Immature natural killer cell (primary cell): ENCODE data around the gene ST6GALNAC5. TPM values are rescaled to one million over a fixed set of nuclear protein-coding genes. Genes with fewer than 3 reads are reported as not detected.

Experiments
- DNase-seq, 3 donors: peaks; one replicate each; pipeline ENCODE4 v3.0.0; 2022; ENCODE audit warnings: mixed read lengths in 1 of 3
- H3K27ac Mint-ChIP-seq, 6 donors: one replicate each; pipeline ENCODE4 v1.8.0; 2020; ENCODE audit warnings: mixed read lengths in 6 of 6, mild to moderate bottlenecking in 5 of 6, inconsistent platforms in 4 of 6, moderate library complexity in 3 of 6
- H3K27me3 Mint-ChIP-seq, 3 donors: one replicate each; pipeline ENCODE4 v1.8.0; 2020 to 2021; ENCODE audit warnings: low read depth in 3 of 3, mild to moderate bottlenecking in 3 of 3, mixed read lengths in 3 of 3, moderate library complexity in 3 of 3, inconsistent platforms in 1 of 3
- H3K36me3 Mint-ChIP-seq, 3 donors: one replicate each; pipeline ENCODE4 v1.8.0; 2020; ENCODE audit warnings: mixed read lengths in 3 of 3, inconsistent platforms in 2 of 3, mild to moderate bottlenecking in 2 of 3
- H3K4me1 Mint-ChIP-seq, 2 donors: one replicate each; pipeline ENCODE4 v1.8.0; 2020; ENCODE audit warnings: inconsistent platforms in 2 of 2, mild to moderate bottlenecking in 2 of 2, mixed read lengths in 2 of 2, moderate library complexity in 1 of 2
- H3K4me3 Mint-ChIP-seq, 5 donors: one replicate each; pipeline ENCODE4 v1.8.0; 2020; ENCODE audit warnings: mild to moderate bottlenecking in 5 of 5, mixed read lengths in 5 of 5, inconsistent platforms in 3 of 5, moderate library complexity in 3 of 5
- H3K9me3 Mint-ChIP-seq, 6 donors: one replicate each; pipeline ENCODE4 v1.8.0; 2020; ENCODE audit warnings: mild to moderate bottlenecking in 6 of 6, mixed read lengths in 6 of 6, inconsistent platforms in 4 of 6, moderate library complexity in 3 of 6
- polyA plus RNA-seq, 3 donors: library from polyadenylated mRNA; unstranded; fragments of 300-500 nt; fragmentation: Illumina TruSeq; gene quantifications; one replicate each; pipeline ENCODE4 v1.2.3, GENCODE V29; 2021

Gene ST6GALNAC5
- polyA plus RNA-seq, 3 donors from 2014 or later: not detected

DNA sequence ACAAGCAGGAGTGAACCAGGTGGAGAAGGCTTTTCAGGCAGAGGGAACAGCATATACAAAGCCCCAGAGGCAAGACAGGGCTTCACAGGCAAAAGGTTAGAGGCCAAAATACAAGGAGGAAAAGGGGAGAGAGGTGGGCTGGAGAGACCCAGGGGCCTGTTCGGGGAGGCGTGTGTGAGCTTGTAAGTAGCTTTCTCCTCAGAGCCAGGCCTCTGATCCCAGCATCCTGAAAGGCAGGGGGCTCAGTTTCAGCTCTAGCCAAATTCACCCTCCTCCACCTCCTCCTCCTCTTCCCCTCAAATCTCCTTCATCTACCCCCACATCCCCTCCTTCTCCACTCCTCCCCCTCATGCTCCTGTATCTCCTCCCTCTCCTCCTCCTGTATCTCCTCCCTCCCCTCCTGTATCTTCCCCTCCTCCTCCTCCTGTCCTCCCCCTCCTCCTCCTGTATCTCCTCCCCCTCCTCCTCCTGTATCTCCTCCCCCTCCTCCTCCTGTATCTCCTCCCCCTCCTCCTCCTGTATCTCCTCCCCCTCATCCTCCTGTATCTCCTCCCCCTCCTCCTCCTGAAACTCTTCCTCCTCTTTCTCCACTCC is 148.6 kb downstream of the ST6GALNAC5 start:
- Mint-ChIP-seq H3K9me3 (no peaks in the 10 kb centered on the region), H3K4me1 (no peaks in the 10 kb centered on the region), H3K27ac (no peak overlapping the region), H3K4me3 (no peak overlapping the region), H3K27me3 (peaks cover 0 to 3% (median 2%) of the 10 kb centered on the region in 3 donors), H3K36me3 (no peaks in the 10 kb centered on the region)
- DNase-seq: no peak

GRCh38 chr1:77016386-77016985 is 149.2 kb downstream of the ST6GALNAC5 start:
- Mint-ChIP-seq H3K4me1 (no peaks in the 10 kb centered on the region), H3K27ac (no peak overlapping the region), H3K36me3 (no peaks in the 10 kb centered on the region), H3K27me3 (peaks cover 0 to 4% (median 2%) of the 10 kb centered on the region in 3 donors), H3K4me3 (no peak overlapping the region), H3K9me3 (no peaks in the 10 kb centered on the region)
- DNase-seq: no peak

GRCh38 chr1:77018311-77018710 is 151.0 kb downstream of the ST6GALNAC5 start:
- H3K36me3 Mint-ChIP-seq: no peaks in the 10 kb centered on the region
- H3K4me3 Mint-ChIP-seq: no peak overlapping the region
- H3K27me3 Mint-ChIP-seq: peaks cover 0 to 5% (median 2%) of the 10 kb centered on the region in 3 donors
- H3K9me3 Mint-ChIP-seq: no peaks in the 10 kb centered on the region
- DNase-seq: no peak
- H3K27ac Mint-ChIP-seq: no peak overlapping the region
- no peaks in the 10 kb centered on the region for H3K4me1 Mint-ChIP-seq

DNA sequence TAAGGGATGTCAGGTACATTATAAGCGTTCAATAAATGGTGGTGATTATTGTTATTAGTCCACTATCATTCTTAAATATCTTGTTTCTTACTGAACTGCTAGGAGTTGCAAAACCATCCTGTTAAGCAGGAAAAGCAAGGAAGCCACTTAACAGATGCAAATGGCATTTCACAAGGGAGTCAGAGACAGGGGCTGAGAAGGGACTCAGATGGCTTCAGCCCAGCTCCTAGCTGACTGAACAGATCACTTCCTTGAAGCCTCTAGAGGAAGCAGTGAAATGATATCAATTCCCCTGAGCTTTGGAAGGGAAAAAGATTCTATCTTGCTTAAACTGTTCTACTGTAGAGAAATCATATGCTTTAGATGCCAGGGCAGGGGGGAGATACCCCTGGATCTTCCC is 151.5 kb downstream of the ST6GALNAC5 start:
- H3K9me3 Mint-ChIP-seq: no peaks in the 10 kb centered on the region
- no peak overlapping the region for H3K27ac Mint-ChIP-seq
- H3K27me3 Mint-ChIP-seq: peaks cover 0 to 5% (median 2%) of the 10 kb centered on the region in 3 donors
- H3K4me1 Mint-ChIP-seq: no peaks in the 10 kb centered on the region
- DNase-seq: no peak
- H3K36me3 Mint-ChIP-seq: no peaks in the 10 kb centered on the region
- no peak overlapping the region for H3K4me3 Mint-ChIP-seq

- Mint-ChIP-seq H3K9me3 (peaks cover 0 to 2% (median 0%) of the 10 kb centered on the region in 6 donors), H3K27me3 (peaks cover 0 to 6% (median 4%) of the 10 kb centered on the region in 3 donors), H3K4me3 (no peak overlapping the region), H3K4me1 (no peaks in the 10 kb centered on the region), H3K27ac (no peak overlapping the region), H3K36me3 (no peaks in the 10 kb centered on the region)
- DNase-seq: no peak
Observed at GRCh38 chr1:77021732-77022131, 154.5 kb downstream of the ST6GALNAC5 start.

- no peak overlapping the region for H3K4me3 Mint-ChIP-seq
- DNase-seq: no peak
- H3K9me3 Mint-ChIP-seq: peaks cover 0 to 5% (median 0%) of the 10 kb centered on the region in 6 donors
- H3K4me1 Mint-ChIP-seq: no peaks in the 10 kb centered on the region
- peaks cover 0 to 8% (median 2%) of the 10 kb centered on the region in 3 donors for H3K27me3 Mint-ChIP-seq
- H3K27ac Mint-ChIP-seq: no peak overlapping the region
- no peaks in the 10 kb centered on the region for H3K36me3 Mint-ChIP-seq
Observed at GRCh38 chr1:77024500-77024899, 157.2 kb downstream of the ST6GALNAC5 start.

DNA sequence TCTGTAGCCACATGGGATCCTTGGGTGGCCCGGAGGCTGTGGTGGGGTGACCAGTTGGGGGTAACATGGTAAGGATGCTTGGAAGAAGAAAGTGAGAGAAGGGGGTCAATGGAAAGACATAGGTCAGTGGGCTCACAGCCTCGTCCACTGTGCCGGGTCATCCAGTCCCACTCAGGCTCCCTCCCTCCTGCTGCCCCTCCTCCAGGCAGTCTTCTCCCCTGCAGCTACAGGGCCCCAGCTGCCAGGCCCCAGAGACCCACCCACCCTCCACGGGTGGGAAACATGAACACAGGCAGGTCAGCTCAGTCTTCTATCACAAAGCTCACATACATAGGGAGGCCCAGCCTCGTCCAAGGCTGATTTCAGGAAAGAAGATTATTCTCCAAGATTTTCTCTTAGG is 158.3 kb downstream of the ST6GALNAC5 start:
- no peak for DNase-seq
- H3K9me3 Mint-ChIP-seq: peaks cover 0 to 5% (median 0%) of the 10 kb centered on the region in 6 donors
- no peaks in the 10 kb centered on the region for H3K36me3 Mint-ChIP-seq
- no peaks in the 10 kb centered on the region for H3K4me1 Mint-ChIP-seq
- H3K4me3 Mint-ChIP-seq: no peak overlapping the region
- H3K27me3 Mint-ChIP-seq: peaks cover 0 to 8% (median 2%) of the 10 kb centered on the region in 3 donors
- H3K27ac Mint-ChIP-seq: no peak overlapping the region

GRCh38 chr1:77026135-77026534 is 158.9 kb downstream of the ST6GALNAC5 start:
- no peaks in the 10 kb centered on the region for H3K4me1 Mint-ChIP-seq
- no peak overlapping the region for H3K4me3 Mint-ChIP-seq
- peaks cover 0 to 5% (median 0%) of the 10 kb centered on the region in 6 donors for H3K9me3 Mint-ChIP-seq
- H3K27me3 Mint-ChIP-seq: peaks cover 0 to 8% (median 2%) of the 10 kb centered on the region in 3 donors
- H3K27ac Mint-ChIP-seq: no peak overlapping the region
- DNase-seq: no peak
- H3K36me3 Mint-ChIP-seq: no peaks in the 10 kb centered on the region

- Mint-ChIP-seq H3K36me3 (no peaks in the 10 kb centered on the region), H3K4me3 (no peak overlapping the region), H3K27me3 (peaks cover 0 to 6% (median 2%) of the 10 kb centered on the region in 3 donors), H3K4me1 (no peaks in the 10 kb centered on the region), H3K9me3 (peaks cover 0 to 5% (median 0%) of the 10 kb centered on the region in 6 donors), H3K27ac (no peak overlapping the region)
- no peak for DNase-seq
Observed at GRCh38 chr1:77026640-77027039, 159.4 kb downstream of the ST6GALNAC5 start.

GRCh38 chr1:77027847-77028246 is 160.6 kb downstream of the ST6GALNAC5 start:
- no peak overlapping the region for H3K4me3 Mint-ChIP-seq
- peaks cover 0 to 5% (median 0%) of the 10 kb centered on the region in 6 donors for H3K9me3 Mint-ChIP-seq
- H3K27ac Mint-ChIP-seq: no peak overlapping the region
- H3K27me3 Mint-ChIP-seq: peaks cover 0 to 8% (median 2%) of the 10 kb centered on the region in 3 donors
- no peaks in the 10 kb centered on the region for H3K4me1 Mint-ChIP-seq
- no peaks in the 10 kb centered on the region for H3K36me3 Mint-ChIP-seq
- DNase-seq: no peak

GRCh38 chr1:77030401-77031105 is 163.3 kb downstream of the ST6GALNAC5 start:
- DNase-seq: no peak
- Mint-ChIP-seq H3K27ac (no peak overlapping the region), H3K4me1 (no peaks in the 10 kb centered on the region), H3K27me3 (peaks cover 2 to 4% (median 2%) of the 10 kb centered on the region in 3 donors), H3K9me3 (peaks cover 0 to 4% (median 0%) of the 10 kb centered on the region in 6 donors), H3K36me3 (no peaks in the 10 kb centered on the region), H3K4me3 (no peak overlapping the region)

GRCh38 chr1:77031106-77031662 is 163.9 kb downstream of the ST6GALNAC5 start:
- no peak overlapping the region for H3K4me3 Mint-ChIP-seq
- H3K9me3 Mint-ChIP-seq: peaks cover 0 to 4% (median 0%) of the 10 kb centered on the region in 6 donors
- no peaks in the 10 kb centered on the region for H3K36me3 Mint-ChIP-seq
- no peaks in the 10 kb centered on the region for H3K4me1 Mint-ChIP-seq
- DNase-seq: no peak
- no peak overlapping the region for H3K27ac Mint-ChIP-seq
- H3K27me3 Mint-ChIP-seq: peaks cover 0 to 4% (median 2%) of the 10 kb centered on the region in 3 donors

DNA sequence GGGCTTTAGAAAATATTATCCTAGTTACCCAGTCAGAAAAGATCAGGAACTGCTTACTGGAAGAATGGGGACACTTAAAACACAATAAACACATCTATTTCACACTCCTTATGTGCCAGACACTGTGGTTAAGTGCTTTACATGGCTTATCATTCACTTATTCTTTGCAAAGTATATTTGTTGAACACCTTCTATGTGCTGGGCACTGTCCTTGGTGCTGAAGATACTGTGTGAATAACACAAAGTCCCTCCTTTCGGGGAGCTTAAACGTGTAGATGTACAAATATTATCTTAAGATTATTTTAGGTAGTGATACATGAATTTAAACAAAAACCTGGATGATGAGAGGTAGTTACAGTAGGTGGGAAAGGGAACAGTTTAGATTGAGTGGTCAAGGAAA is 169.3 kb downstream of the ST6GALNAC5 start:
- no peaks in the 10 kb centered on the region for H3K4me1 Mint-ChIP-seq
- DNase-seq: no peak
- peaks cover 0 to 4% (median 0%) of the 10 kb centered on the region in 3 donors for H3K36me3 Mint-ChIP-seq
- H3K9me3 Mint-ChIP-seq: peaks cover 1 to 6% (median 4%) of the 10 kb centered on the region in 6 donors
- no peak overlapping the region for H3K27ac Mint-ChIP-seq
- no peak overlapping the region for H3K4me3 Mint-ChIP-seq
- peaks cover 1 to 4% (median 4%) of the 10 kb centered on the region in 3 donors for H3K27me3 Mint-ChIP-seq

DNA sequence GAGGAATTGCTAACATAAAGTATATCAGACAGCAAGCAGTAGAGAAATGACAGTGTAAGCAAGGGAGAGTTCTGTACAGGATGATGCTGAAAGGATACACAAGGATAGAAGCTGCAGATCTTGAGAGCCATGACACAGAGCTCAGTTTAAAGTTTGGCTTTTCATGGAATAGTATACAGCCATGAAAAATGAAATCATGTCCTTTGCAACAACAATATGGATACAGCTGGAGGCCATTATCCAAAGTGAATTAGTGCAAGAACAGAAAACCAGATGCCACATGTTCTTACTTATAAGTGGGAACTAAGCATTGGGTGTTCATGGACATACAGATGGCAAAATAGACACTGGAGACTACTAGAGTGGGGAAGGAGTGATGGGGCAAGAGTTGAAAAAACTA is 169.8 kb downstream of the ST6GALNAC5 start:
- H3K27ac Mint-ChIP-seq: no peak overlapping the region
- H3K27me3 Mint-ChIP-seq: peaks cover 1 to 4% (median 4%) of the 10 kb centered on the region in 3 donors
- H3K36me3 Mint-ChIP-seq: peaks cover 0 to 4% (median 0%) of the 10 kb centered on the region in 3 donors
- no peak overlapping the region for H3K4me3 Mint-ChIP-seq
- H3K9me3 Mint-ChIP-seq: peaks cover 1 to 6% (median 4%) of the 10 kb centered on the region in 6 donors
- H3K4me1 Mint-ChIP-seq: no peaks in the 10 kb centered on the region
- DNase-seq: no peak
